ENCODE results near the gene BPIFB4.

DNA sequence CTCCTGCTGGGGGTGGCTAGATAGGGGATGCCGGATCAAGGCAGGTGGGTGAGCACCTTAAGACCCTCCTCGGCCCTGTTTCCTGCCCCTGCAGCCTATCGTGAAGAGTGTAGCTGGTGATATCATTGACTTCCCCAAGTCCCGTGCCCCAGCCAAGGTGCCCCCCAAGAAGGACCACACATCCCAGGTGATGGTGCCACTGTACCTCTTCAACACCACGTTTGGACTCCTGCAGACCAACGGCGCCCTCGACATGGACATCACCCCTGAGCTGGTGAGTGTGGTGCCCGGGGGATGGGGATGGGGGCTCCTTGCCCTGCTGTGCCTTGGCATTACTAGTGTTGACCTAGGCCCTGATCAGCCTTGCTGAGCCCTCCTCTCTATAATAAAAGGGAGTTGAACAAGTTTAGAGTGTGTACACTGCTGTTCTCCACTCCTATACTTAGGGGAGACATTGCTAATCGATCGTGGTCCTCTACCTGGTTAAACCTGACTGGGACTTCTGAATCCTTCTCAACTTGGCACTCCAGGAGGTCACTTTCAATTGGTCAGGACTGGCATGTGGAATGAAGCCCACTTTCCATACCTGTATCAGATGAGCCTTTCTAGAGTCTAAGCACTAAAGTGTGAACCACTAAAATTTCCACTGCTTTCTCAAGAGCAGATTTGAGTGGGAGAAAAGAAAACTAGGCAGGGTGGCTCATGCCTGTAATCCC lies 14.7 kb upstream of the BPIFB4 start:
- no peak for TF ChIP-seq CTCF (IDR thresholded peaks at IDR 0.05; ENCODE audit: poor library complexity)
- TF ChIP-seq EZH2 (IDR thresholded peaks at IDR 0.05; ENCODE audit: borderline replicate concordance): no peak
- TF ChIP-seq EZH2phosphoT487 (IDR thresholded peaks at IDR 0.05; ENCODE audit: low read depth, severe bottlenecking, unreplicated experiment): no peak

Measured in hepatocyte (in vitro differentiated cells).